ENCODE data around the gene IFNA6.
A peak's percentile ranks its signal among the peaks of the same experiment; 100 is the strongest.
"Not testable (repeated sequence)": the region's sequence is repeated elsewhere in the genome, so short reads cannot be mapped to it uniquely, and the experiment has no call there.

Gene IFNA6

DNA sequence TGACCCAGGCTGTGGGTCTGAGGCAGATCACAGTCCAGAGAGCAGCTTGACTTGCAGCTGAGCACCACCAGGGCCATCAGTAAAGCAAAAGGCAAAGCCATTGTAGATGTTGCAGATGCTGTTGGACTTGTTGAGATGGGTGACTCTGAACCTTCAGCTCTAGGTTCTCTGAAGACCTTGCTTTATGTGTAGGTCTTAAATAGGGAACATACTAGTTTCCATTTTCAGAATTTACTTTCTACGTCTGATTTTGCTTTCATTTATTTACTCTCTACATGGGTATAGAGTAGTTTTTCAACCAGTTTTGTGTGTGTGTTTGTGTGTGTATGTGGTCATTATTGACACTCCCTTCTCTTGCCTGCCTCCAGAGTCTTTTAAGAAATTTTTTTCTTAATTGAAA is at the start of gene IFNA6:
Gene IFNA6, minus strand, starts transcription at position 101 of the 400 bp plus-strand sequence. Its CDS starts 0 bp downstream, at position 101.
- no peak for DNase-seq

DNA sequence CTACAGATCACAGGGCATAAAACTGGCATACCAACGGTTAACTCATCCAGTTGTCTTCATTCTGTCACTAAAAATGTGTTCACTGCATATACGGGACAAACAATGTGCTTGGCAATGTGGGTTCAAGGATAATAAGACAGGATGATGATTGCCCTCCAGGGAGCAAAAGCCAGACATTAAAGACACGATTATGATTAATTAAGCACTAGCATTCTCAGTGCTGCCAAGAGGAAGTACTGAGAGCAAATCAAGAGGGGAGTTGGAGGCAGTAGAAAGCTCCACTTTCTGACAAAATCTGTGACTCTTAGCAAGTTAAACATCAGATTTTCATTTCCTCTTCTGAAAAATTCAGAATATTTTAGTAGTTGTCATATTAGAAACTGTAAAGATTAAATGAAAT is 49.3 kb upstream of the IFNA6 start:
- DNase-seq: no peak

DNA sequence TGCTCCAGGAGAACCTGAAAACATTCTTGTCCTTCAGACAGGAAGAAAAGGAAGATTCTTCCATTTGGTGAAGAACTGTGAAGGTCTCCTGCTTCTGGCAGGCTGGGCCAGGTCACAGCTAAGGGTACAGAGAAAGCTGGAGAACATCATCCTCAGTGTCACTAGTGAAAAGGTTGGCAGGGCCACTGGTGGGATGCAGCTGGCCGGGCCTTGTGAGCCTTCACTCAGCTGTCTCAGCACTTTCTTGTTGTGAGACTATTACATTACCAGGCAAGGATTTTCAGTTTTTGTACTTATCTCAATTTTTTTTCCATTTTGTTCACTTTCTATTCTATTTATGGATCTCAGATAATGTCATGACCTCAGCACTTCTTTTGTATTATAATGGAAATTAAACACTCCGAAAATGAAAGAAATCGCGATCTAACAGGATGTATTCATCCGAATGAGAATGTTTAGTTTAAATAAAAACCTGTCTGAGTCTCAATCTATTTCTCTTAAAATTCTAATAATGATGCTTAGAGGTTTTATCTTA is 48.3 kb upstream of the IFNA6 start:
- DNase-seq: no peak

DNA sequence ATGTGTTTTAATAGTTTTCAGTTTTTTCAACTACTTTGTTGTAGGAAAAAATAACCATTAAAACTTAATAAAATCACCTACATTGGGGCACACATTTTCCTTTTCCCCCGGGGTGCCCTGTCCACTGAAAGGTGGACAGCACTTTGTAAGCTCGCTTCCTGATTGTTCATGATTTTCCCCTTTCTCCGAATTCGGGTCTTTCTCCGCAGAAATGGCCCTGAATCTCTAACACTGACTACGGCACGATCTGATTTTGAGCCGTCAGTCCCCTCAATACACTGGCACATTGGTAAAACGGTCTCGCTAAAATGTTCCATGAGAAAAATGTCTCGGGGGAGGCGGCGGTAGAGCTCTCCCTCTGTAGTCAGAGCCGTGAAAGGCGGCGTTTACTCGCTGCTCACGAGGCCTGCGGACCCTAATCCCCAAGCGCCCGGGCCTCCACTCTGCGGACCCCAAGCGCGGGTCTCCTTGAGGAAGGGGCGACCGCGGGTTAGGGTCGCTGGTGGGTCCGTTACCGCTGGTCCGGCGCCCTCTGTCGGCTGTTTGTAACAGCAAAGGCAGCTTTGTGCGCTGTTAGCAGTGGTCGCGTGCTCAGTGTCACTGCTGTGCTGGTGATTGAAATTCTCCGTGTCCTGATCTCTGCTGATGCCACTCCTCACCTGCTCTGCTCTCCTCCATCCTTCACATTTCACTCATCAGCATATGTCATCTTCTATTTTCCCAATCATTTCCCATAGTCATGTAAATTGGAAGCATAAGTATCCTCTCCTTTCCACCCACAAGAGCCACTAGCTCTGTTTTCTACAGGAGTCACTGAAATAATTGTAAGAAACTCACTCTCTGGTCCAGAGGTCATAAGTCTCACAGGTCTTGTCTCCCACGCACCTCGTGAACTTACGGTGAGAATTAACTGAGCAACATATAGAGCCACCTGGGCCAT is 45.4 kb upstream of the IFNA6 start:
- DNase-seq: peak; percentile 24

DNA sequence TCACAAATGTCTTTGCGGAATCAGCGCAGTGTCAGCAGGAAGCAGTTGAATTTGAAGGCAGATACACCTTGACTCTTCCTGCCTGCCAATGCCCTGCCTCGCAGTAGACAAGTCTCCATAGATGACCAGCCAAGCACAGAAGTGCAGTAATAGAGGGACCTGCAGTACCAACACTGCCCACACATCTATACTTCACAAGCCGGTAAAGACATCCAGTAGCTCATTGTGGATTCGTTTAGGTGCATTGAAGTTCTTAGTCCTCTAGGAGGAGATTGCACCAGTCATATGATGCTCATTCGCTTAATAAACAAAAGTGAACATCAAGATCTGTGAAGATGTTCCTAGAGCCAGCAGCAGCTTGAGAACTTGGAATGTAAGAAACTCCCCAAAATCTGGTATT is 41.6 kb upstream of the IFNA6 start:
- peak; percentile 17 for DNase-seq

DNA sequence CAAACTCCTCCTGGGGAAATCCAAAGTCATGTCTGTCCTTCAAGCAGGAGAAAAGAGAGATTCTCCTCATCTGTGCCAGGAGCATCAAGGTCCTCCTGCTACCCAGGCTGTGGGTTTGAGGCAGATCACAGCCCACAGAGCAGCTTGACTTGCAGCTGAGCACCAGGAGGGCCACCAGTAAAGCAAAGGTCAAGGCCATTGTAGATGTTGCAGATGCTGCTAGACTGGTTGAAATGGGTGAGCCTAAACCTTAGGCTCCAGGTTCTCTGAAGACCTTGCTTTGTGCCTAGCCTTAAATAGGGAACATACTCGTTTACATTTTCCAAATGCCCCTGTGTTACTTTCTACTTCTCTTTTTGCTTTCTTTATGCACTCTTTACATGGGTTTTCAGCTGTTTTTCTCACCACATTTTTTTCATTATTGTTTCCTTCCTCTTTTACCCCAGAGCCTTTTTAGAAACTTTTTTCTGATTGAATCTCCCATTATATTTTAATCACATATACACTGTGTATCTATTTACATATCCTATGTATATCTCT is 34.5 kb upstream of the IFNA6 start, which contains the start of gene IFNA2:
Gene IFNA2, minus strand, starts transcription at position 268 of the 540 bp plus-strand sequence. Its CDS starts 69 bp downstream, at position 199.
- no peak for DNase-seq

GRCh38 chr9:21383627-21384026 is 32.9 kb upstream of the IFNA6 start:
- no peak for DNase-seq

DNA sequence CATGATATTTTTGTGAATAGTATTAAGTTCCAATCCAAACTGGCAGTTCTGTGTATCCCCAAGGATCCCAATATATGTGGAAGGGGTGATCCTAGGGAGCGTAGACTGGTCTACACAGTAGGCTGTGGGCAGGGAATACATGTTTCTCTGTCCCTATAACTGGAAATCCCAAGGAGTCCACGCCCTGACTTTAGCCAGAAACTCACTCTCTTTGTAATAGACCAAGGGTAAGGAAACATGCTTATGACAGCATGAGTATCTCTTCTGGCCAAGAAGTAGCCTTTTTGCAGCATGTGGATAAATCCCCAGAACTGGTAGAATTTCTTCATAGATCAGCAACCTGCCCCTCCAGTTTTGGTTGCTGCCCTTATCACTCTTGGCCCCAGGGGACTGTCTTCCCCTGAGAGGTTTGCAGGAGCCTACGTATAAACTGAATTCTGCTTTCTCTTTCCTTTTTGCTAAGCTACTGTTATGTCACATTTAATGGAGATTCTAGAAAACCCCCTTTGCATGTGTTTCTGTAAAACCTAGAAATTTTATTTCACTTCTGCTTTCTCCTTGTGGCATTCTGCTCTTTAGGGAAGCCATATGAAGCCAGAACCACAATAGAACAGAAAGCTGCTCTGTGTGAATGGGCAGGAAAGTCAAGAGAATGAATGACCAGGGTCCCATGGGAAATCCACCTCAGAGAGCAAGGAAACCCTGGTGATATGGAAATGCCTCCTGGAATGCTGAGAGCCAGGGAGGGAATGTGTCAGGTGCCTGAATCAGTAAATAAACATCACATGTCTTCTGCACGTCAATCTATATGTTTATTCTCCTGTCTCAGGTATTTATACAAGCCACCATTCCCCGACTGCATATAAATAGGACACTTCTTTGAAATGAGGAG is 31.0 kb upstream of the IFNA6 start:
- no peak for DNase-seq

DNA sequence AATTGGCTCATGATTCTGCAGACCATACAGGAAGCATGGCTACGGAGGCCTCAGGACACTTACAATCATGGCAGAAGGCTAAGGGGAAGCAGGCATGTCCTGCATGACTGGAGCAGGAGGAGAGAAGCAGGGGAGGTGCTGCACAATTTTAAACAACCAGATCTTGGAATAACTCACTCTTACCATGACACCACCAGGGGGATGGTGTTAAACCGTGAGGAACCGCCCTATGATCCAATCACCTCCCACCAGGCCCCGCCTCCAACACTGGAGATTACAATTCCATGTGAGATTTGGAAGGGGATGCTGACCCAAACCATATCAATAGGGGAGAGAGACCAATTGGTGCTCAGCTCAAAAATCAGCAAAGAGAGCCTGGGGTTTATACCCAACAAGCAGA is 20.8 kb upstream of the IFNA6 start:
- not testable (repeated sequence) for DNase-seq

- no peak for DNase-seq
Measured at GRCh38 chr9:21367957-21368356, 17.3 kb upstream of the IFNA6 start, which contains the start of gene IFNA13. Gene IFNA13, minus strand, starts transcription at chr9:21368057. Its CDS starts 47 bp downstream, at chr9:21368010.

- not testable (repeated sequence) for DNase-seq
Measured at GRCh38 chr9:21367169-21367568, 16.5 kb upstream of the IFNA6 start.

GRCh38 chr9:21362287-21362686 is 11.6 kb upstream of the IFNA6 start:
- DNase-seq: no peak

DNA sequence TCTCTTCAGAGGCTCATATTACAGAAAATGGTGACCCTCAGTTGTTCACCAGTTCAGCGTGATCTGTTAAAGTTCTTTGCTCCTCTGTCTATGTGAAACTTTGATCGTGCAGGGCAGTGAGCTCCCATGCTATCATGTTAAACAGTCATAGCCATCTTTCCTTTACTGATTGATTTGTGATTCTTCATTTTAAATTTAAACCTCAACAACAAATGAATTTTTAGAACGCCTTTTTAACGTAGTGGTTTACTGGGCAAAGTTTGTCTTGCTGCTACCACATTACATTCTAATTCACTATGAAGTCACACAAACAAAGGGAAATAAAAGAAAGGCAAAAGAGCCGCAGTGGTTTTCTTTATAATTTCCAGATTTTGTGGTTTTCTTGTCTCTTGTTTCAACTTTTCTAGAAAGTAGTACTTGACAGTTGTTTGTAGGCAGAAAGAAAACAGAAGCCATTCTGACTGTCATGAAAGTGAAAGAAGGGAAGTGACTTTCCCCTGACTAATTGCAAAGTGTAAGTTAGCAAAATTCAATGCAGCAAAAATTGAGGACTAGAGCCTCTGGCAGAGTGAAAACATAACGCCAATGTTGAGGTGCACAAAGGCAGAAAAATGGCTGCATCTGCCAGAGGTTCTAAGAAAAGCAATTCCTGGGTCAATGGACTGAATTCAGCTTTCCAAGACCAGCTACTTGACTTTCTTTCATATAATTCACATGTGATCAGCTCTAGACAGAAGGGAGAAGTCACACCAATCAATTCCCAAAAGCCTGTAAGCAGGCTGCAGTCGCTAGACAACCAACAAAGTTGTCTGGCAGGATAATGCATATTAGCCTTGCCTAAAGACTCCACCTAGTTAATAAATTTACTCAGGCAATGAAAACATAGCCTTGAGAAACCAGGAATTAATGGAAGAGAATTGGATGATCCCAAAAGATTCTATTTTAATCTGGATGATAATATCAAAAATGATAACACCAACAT is 7.1 kb upstream of the IFNA6 start:
- no peak for DNase-seq

DNA sequence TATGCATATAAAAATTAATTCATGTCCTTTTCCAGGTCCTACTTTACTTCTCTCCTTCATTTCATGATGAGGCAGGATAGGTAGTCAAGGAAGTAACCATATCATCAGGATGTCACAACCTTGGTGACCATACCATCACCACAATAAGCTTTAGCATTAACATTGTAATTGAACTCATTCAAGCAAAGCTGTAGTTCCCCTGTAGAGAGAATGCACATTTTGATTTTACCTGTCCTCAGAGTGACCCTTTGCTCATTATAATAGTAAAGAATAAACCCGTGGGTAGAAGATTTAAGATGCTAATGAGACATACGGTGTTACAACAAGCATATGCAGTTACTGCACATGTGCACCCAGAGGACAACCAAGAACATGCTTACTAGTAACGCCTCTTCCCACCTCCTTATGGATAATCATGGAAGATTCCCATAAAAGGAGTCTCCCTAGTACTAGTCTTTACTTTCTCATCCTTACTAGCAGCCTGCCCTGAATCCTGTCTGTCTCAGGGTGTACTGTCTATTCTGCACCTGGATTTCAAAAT is 2.2 kb downstream of the IFNA6 start:
- no peak for DNase-seq

DNA sequence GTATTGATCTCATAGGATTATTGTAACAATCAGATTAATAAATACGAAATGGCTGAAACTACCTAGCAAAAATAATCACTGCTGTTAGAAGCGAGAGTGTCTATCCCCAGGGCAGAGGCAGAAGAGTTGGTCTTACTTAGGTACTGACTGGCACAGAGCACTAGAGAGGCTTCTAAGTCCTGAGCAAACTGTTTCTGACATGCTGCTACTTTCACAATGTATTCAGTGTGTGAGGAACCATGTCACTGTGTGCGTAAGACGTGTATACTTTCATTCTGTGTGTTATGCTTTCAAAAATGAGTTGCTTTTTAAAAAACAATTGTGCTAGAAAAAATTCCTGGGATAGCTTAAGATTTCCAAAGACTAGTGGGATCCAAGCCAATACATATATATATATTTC is 10.0 kb downstream of the IFNA6 start:
- DNase-seq: no peak

DNA sequence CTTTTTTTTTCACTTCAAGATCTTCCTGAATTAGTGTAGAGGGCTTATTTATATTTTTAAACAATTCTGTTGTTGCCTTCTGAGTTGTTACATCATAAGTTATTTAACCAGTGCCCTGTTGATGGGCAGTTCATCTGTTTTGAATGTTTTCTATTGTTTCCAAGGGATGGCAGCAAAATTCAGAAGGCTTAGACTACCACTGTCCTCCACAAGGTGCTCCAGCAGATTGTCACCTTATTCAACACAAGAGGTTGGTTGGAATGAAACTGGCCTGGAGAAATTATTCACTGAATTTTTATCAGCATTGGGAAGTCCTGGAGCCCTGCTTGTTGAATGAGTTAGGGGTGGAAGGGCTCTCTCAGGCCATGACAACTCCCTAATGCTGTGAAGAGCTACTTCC is 14.2 kb downstream of the IFNA6 start:
- DNase-seq: no peak

DNA sequence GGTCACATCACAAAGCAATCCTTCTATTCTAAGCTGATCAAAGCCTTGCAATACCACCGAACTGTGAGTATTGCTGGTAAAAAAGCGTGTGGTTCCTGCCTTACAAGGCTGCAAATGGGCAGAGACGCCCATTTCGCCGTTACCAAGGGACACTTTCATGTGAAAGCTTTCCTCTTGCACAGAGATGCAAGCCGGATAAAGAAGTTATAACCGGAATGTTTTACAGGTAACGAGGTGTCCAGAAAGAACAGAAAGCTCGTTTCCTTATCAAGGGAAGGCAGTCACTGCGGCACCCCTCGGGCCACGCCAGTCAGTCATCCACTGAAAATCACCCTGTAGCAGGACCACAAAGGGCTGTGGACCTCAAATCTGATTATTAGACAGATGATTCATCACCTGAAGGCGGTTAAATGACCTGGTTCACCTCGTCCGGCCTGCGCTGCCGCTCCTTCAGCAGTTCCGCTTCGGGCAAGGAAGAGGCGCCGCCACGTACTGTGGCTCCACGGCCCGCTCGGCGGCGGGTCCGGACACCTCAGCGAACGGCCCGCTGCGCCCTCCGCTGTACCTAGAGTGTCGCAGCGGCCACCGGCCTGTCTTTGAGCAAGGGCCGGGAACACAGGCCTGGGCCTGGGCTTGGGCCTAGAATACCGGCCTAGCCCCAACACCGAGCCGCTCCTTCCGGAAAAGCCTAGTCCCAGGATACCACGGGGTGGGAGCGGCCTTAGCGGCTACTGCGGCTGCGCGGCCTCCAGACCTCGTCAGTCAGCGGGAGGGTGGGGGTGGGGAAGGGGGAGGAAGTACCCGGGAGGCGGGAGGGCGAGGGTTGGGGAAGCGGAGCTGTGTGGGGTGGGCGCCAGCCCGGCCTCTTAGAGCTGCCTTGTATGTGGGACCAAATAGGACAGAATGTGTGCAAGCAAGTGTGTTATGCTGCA is 15.7 kb downstream of the IFNA6 start, which contains the start of gene KLHL9:
Gene KLHL9, minus strand, starts transcription at position 704 of the 932 bp plus-strand sequence. Its CDS starts 545 bp downstream, at position 159.
- DNase-seq: peak; percentile 97

GRCh38 chr9:21333226-21333625 is 17.5 kb downstream of the IFNA6 start:
- DNase-seq: no peak

DNA sequence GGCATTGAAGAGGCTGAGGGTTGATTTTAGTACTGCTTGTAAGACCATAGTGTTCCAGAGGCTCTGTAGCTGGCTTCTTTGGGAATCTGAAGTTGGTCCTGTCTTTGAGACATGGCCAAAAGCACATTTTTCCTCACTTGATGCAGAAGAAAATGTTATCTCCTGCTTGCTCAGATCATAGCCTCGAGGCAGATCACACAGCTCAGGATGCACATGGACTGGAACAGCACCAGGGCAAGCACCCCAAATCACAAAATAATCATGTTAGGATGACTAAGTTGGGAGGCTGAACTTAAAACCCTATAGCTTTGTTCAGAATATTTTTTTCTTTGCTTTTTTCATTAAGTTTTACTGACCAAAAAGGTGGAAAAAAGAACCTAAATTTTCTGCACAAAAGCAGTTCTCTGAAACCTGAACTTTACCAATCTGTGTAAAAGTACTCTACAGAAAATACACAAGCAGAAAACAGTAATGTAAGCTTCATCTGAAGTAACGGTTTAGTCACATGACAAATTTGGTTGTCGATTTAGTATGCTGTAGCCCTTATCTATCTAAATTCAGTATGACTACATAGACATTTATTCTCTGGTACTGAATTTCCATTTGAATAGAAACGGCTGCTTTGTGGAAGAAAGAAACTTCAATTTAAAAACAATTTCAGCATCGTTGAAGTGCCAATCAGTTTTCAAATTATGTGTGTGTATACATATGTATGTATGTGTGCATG is 18.8 kb downstream of the IFNA6 start:
- no peak for DNase-seq
